ENCODE results near the gene TANC1.

TANC1 gene

GRCh38 chr2:159211447-159212396 lies 243.3 kb downstream of the TANC1 start:
- no peak for DNase-seq (ENCODE audit: low read depth in 2 of 3, low spot score in 1 of 3)

DNA sequence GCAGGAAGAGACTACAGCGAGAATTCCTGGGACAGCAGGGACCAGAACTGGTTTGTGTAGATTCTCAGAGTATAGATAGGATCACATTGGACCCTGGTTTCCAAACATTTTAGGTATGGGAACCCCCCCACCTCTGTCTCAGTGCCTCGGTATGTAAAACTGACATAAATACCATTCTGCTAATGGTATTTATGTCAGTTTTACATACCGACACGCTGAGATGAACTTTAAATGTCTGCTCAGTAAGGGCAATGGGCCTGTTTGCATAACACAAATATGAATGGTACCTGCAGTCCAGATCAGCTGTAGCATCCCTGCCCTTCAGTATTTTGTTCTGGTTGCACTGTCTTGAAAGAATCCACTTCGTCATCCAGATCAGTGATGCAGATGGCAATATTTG lies 244.9 kb downstream of the TANC1 start:
- DNase-seq (ENCODE audit: low read depth in 2 of 3, low spot score in 1 of 3), result no peak

DNA sequence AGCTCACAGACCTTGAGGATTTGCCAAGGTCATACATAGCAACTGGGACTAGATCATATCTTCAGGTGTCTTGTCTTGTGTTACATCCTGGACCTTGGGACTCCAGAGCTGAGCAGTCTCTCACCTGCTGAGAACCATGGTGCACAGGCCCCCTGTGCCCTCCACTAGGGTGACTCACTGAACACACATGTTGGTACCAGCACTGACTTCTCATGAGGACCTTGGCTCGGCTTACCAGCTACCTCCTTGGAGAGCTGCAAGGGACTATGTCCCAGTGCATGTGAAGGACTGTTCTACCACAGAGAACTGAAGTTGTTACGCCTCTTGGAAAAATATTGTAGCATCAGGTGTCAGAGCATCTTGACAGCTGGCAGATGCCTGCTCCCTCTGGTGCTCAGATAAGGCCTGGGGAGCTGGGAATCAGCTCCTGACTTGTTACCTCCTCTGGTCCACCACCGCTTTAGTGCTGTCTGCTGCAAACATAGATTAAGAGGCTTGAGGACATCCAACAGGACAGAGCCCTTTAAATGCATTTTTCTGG lies 246.0 kb downstream of the TANC1 start:
- no peak for DNase-seq (ENCODE audit: low read depth in 2 of 3, low spot score in 1 of 3)

- no peak for DNase-seq (ENCODE audit: low read depth in 2 of 3, low spot score in 1 of 3)
Measured at GRCh38 chr2:159215116-159215515, 246.7 kb downstream of the TANC1 start.

- DNase-seq (ENCODE audit: low read depth in 2 of 3, low spot score in 1 of 3), result no peak
Measured at GRCh38 chr2:159217676-159218075, 249.2 kb downstream of the TANC1 start.

DNA sequence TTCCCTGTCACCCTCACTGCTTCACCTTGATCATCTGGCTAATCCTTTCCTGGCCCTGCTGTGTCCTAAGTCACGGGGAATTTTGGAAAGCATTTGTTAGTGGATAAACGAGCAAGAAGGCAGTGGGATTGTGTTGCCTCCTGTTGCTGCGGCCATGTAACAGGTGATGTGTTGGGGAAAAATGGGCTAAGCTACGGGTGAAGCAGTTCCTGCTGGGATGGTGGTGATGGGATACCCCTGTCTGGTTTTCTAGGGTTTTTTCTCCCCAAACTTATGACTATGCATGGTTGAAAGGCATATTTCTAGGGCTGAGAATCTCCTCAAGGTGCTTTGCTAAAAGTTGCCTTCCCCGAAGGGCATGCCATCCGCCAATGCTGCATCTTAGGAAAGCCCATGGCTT lies 249.9 kb downstream of the TANC1 start:
- no peak for DNase-seq (ENCODE audit: low read depth in 2 of 3, low spot score in 1 of 3)

DNA sequence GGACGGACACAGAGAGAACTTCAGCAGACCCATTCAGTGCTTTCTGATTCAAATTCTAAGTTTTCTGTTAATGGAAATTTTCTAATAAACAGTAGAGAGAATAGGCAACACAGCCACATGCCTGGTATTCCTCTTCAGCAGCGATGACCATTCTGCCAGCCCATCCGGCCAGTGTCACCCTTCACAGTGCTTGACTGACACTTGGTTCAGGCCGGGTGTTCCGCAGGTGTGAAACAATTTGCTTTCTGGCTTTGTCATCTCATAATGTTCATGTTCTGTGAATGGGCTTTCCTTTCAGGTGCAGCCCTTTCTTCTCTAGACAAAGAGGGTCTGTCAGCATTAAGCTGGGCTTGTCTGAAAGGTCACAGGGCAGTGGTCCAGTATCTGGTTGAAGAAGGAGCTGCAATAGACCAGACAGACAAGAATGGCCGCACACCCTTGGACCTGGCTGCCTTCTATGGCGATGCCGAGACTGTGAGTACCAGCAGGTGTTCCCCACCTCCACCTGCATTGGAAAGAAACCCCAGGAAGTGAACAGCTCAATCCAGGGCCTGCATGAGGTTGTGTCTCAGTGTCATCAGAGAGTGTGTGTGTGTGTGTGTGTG lies 251.1 kb downstream of the TANC1 start:
- no peak for DNase-seq (ENCODE audit: low read depth in 2 of 3, low spot score in 1 of 3)

DNA sequence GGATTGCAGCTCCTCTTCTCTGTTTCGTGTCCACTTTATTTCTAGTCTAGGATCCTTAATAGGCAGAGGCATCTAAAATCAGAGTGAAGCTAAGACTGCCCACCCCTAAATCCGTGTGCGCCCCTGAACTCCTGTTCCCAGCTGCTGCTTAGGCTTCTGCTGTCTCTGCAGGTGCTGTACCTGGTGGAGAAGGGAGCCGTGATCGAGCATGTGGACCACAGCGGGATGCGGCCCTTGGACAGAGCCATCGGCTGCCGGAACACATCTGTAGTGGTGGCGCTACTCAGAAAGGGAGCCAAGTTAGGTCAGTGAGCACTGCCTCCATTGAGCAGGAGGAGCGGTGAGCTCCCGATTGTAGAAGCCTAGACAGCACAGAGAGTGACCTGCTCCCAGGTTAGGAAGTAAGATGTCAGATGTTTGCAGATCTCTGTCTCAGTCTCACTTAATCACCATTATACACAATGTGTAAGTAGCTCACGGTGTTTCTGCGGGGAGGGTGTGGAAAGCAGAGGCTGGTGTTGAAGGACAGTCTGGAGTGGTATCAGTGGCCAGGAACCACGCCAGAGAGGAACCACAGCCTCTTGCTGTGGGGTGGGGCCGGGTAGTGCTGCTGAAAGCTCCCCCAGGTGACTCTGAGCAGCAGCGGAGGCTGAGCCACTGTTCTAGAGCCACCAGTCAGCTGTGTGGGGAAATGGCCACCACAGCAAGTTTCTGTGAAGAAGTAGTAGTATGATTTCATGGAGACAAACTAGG lies 255.8 kb downstream of the TANC1 start:
- no peak for DNase-seq (ENCODE audit: low read depth in 2 of 3, low spot score in 1 of 3)

- DNase-seq (ENCODE audit: low read depth in 2 of 3, low spot score in 1 of 3), result no peak
Measured at GRCh38 chr2:159225025-159226016, 256.9 kb downstream of the TANC1 start.

GRCh38 chr2:159226059-159226461 lies 257.6 kb downstream of the TANC1 start:
- peak in 1 of 3 donors; percentile 14 for DNase-seq (ENCODE audit: low read depth in 2 of 3, low spot score in 1 of 3)

GRCh38 chr2:159226608-159227385 lies 258.4 kb downstream of the TANC1 start:
- DNase-seq (ENCODE audit: low read depth in 2 of 3, low spot score in 1 of 3), result no peak

- DNase-seq (ENCODE audit: low read depth in 2 of 3, low spot score in 1 of 3), result no peak
Measured at GRCh38 chr2:159227467-159227866, 259.0 kb downstream of the TANC1 start.

GRCh38 chr2:159228081-159228581 lies 259.7 kb downstream of the TANC1 start:
- DNase-seq (ENCODE audit: low read depth in 2 of 3, low spot score in 1 of 3), result no peak

DNA sequence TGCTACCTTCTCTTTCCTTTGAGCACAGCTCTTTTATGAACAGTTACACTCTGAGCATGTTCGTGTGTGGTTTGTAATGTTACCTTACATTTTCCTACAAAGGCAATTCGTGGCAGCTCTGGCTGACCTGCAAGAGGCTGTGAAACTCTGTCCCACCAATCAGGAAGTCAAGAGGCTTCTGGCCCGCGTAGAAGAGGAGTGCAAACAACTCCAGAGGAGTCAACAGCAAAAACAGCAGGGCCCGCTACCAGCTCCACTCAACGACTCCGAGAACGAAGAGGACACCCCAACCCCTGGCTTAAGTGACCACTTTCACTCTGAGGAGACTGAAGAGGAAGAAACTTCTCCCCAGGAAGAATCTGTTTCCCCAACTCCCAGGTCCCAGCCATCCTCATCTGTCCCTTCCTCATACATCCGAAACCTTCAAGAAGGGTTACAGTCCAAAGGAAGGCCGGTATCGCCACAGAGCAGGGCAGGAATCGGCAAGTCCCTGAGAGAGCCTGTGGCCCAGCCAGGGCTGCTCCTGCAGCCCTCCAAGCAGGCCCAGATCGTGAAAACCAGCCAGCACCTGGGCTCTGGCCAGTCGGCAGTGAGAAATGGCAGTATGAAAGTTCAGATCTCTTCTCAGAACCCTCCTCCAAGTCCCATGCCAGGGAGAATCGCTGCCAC lies 261.2 kb downstream of the TANC1 start:
- DNase-seq (ENCODE audit: low read depth in 2 of 3, low spot score in 1 of 3), result no peak

DNA sequence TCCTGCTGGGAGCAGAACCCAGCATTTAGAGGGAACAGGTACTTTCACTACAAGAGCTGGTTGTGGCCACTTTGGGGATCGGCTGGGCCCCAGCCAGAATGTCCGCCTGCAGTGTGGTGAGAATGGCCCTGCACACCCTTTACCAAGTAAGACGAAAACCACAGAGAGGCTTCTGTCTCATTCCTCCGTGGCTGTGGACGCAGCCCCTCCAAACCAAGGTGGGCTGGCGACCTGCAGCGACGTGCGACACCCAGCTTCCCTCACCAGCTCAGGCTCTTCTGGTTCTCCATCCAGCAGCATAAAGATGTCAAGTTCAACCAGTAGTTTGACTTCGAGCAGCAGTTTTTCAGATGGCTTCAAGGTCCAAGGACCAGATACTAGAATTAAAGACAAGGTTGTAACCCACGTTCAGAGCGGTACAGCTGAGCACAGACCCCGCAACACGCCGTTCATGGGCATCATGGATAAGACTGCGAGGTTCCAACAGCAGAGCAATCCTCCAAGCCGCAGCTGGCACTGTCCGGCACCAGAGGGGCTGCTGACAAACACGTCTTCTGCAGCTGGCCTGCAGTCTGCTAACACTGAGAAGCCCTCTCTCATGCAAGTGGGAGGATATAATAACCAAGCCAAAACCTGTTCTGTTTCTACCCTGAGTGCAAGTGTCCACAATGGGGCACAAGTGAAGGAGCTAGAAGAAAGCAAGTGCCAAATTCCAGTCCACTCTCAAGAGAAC lies 261.9 kb downstream of the TANC1 start:
- no peak for DNase-seq (ENCODE audit: low read depth in 2 of 3, low spot score in 1 of 3)

DNA sequence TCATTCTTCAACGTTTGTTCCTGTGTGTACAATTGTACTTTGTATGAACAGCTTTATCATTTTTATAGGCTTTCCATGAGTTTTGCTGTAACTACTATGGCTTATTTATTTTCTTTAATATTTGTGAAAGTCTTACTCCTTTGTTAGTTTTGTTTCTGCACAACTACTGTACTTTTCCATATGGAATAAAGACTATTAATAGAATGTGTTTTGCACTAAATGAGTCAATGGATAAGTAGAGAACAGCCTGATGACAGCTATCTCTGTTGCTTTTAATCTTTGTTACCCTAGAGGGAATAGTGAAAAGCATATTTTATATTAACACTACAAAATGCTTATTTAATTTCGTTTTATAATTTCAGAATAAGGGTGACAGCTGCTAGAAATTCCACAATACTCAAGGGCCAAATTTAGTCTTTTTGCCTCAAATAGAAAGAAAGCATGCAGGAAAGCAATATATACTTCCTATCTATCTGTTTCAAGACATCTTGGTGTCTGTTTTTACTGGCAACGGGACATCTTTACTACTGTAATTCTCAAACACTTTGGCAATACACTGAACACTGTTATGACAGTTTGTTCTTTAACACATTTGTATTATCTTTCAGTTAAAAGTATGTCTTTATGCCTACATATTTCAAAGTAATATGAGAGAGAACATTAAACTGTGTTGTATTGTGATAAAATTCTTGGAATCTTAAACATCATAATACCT lies 264.2 kb downstream of the TANC1 start:
- DNase-seq (ENCODE audit: low read depth in 2 of 3, low spot score in 1 of 3), result no peak

DNA sequence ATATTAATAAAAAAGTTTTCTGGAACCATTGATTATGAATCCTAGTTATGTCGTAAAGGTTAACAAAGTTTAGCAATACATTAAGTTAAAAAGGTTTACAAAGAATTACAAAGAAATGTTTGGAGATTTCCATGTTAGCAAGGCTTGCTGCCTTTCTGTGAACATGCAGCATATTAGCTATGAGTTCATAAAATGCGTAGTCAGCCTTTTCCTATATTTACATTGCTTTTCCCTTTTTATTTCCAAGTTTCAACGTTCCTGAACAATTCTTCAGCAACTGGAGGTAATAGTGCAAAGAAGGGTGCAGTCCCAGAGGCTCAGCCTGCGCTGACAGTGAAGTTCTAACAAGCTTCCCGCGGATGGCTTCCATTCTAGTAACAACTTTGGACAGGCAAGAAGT lies 266.4 kb downstream of the TANC1 start:
- no peak for DNase-seq (ENCODE audit: low read depth in 2 of 3, low spot score in 1 of 3)

- no peak for DNase-seq (ENCODE audit: low read depth in 2 of 3, low spot score in 1 of 3)
Measured at GRCh38 chr2:159243529-159243928, 275.1 kb downstream of the TANC1 start.

Data from stimulated activated CD4-positive, alpha-beta T cell treated with anti-CD3 and anti-CD28 coated beads, Interleukin-12 subunit alpha, Interleukin-12 subunit beta, amount 100 ng/mL, for 48 hours (primary cell).